CD4-positive, alpha-beta T cell (primary cell): ENCODE data around the gene DNLZ. TPM values are rescaled to one million over a fixed set of nuclear protein-coding genes. Genes with fewer than 3 reads are reported as not detected.

Source experiments
- ATAC-seq: fragments of 200-7000 bp; cut with Tn5 transposase; one replicate; pipeline ENCODE4 v1.10.0; 2022; ENCODE audit warnings: mild to moderate bottlenecking; ENCODE audit not compliant: poor library complexity
- CTCF ChIA-PET: fragments of 350-600 bp; sonication (Branson Sonifier 250); formaldehyde crosslinking; loops from one replicate; lab custom pipeline; 2021; ENCODE audit warnings: antibody characterized with exemption, inconsistent platforms; lab: Charles Lee
- POLR2A ChIA-PET: fragments of 350-600 bp; sonication (Branson Sonifier 250); formaldehyde crosslinking; loops from one replicate; lab custom pipeline; 2021; ENCODE audit warnings: antibody characterized with exemption, inconsistent platforms; lab: Charles Lee
- DNase-seq, 14 experiments: peaks; one replicate each; pipeline ENCODE4 v3.0.0-alpha.2; 2013 to 2020; ENCODE audit warnings: mixed read lengths in 2 of 14
- H3K27ac ChIP-seq, 2 donors: one replicate each; pipeline versions ENCODE4 v1.5.1 to v1.7.0; 2013; ENCODE audit warnings: low read length in 2 of 2, low read depth in 1 of 2, mild to moderate bottlenecking in 1 of 2
- H3K27me3 ChIP-seq, 2 experiments: 1 replicate in 1 of 2; 2 replicates in 1 of 2; pipeline versions ENCODE4 v1.6.1 to v1.7.0; 2013; ENCODE audit warnings: low read length in 2 of 2, control low read depth in 1 of 2, mild to moderate bottlenecking in 1 of 2, moderate library complexity in 1 of 2; ENCODE audit not compliant: insufficient read depth in 2 of 2, control insufficient read depth in 1 of 2
- H3K36me3 ChIP-seq: one replicate; pipeline ENCODE4 v1.6.1; 2013; ENCODE audit warnings: low read length, control low read depth; ENCODE audit not compliant: insufficient read depth
- H3K4me1 ChIP-seq: one replicate; pipeline ENCODE4 v1.6.1; 2013; ENCODE audit warnings: low read length, control low read depth; ENCODE audit not compliant: insufficient read depth
- H3K4me3 ChIP-seq: one replicate; pipeline ENCODE4 v1.5.1; 2013; ENCODE audit warnings: mild to moderate bottlenecking, low read length, moderate library complexity
- H3K9me3 ChIP-seq, 2 experiments: 1 replicate in 1 of 2; 2 replicates in 1 of 2; pipeline versions ENCODE4 v1.6.1 to v1.7.0; 2013; ENCODE audit warnings: low read length in 2 of 2, mild to moderate bottlenecking in 2 of 2, control low read depth in 1 of 2, moderate library complexity in 1 of 2; ENCODE audit not compliant: control insufficient read depth in 1 of 2, insufficient read depth in 1 of 2
- H3K27ac Mint-ChIP-seq: one replicate; pipeline ENCODE4 v1.8.0; 2020; ENCODE audit warnings: mixed read lengths
- H3K27me3 Mint-ChIP-seq: one replicate; pipeline ENCODE4 v1.8.0; 2021; ENCODE audit warnings: mixed read lengths
- H3K36me3 Mint-ChIP-seq: one replicate; pipeline ENCODE4 v1.8.0; 2021; ENCODE audit warnings: low read depth, mixed read lengths
- H3K4me1 Mint-ChIP-seq: one replicate; pipeline ENCODE4 v1.8.0; 2021; ENCODE audit warnings: low read depth, mixed read lengths
- H3K4me3 Mint-ChIP-seq: one replicate; pipeline ENCODE4 v1.8.0; 2020; ENCODE audit warnings: mild to moderate bottlenecking, mixed read lengths
- H3K9me3 Mint-ChIP-seq: one replicate; pipeline ENCODE4 v1.8.0; 2020; ENCODE audit warnings: mixed read lengths
- intact Hi-C, 2 experiments: fragments of 100-400 bp; cut with DNase I in 1 of 2; cut with micrococcal nuclease in 1 of 2; formaldehyde crosslinking; loops; one replicate each; pipeline versions ENCODE4 v1.15.1 to v1.9.0; 2023 to 2025; cut with DNase I, micrococcal nuclease
- total RNA-seq, 174 experiments: library from RNA in 2 of 174; stranded (reverse) in 2 of 174; gene quantifications; one replicate each; pipeline ENCODE4 v1.2.3 and lab custom pipeline; 2021 to 2026
- TF ChIP-seq, protein P1 (sequence below): fragments of 200-600 bp; IDR thresholded peaks from one replicate; pipeline ENCODE4 v1.8.0; 2022; ENCODE audit warnings: antibody characterized with exemption, mild to moderate bottlenecking

DNLZ gene
- total RNA-seq, 2 experiments from 2014 or later = 15.4 to 17.0 TPM

DNA sequence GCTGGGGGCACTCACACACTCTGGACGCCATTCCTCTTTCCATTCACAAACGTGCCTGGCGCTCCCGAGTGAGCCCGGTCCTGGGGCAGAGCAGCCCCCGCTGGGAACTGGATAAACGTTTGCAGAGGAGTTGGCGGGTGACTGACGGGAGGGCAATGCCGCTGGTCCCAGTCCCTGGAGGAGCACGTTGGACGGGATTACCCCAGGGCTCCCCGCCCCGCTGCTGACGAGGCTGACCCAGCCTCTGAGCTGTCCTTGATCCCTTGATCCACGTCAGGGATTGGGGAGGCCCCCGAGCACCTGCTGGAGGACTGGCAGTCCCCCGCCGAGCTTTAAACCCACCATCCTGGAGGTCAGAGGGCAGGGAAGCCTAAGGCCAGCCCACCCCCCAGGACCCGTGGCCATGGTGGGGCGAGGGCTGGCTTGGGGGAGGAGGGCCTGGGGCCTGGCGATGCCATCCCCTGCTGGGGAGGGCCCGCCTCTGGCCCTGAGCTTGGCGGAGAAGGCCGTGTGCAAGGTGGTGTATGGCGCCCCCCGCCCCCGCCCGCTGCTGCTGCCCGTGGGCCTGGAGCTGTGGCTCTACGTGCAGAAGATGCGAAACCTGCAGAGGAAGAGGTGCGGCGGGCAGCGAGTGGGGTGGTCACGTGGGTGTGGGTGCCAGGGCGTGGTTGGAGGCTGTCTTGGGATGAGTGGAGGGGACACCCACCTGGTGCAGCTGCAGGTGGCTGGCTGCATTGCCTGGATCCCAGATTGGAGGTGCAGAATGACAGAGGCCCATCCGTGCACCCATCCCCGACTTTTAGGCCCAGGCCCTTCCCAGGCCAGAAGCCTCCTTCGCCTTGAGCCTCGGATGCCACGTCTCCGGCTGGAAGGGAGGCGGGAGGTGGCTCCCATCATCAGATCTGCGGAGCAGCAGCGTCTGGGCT, 31.7 kb downstream of the DNLZ start:
- Histone ChIP-seq H3K4me1 (peaks cover 19% of the 10 kb centered on the region), H3K9me3 (peaks cover 0 to 4% of the 10 kb centered on the region in 2 experiments), H3K36me3 (no peaks in the 10 kb centered on the region), H3K27me3 (no peaks in the 10 kb centered on the region), H3K4me3 (no peak overlapping the region), H3K27ac (no peak overlapping the region)
- CTCF ChIA-PET = interaction anchor here (0.7 kb wide), 1 partner anchor 115 kb away, joined by 4 read pairs; no protein-coding TSS in a partner anchor
- ATAC-seq = no peak
- TF ChIP-seq, protein P1, sequence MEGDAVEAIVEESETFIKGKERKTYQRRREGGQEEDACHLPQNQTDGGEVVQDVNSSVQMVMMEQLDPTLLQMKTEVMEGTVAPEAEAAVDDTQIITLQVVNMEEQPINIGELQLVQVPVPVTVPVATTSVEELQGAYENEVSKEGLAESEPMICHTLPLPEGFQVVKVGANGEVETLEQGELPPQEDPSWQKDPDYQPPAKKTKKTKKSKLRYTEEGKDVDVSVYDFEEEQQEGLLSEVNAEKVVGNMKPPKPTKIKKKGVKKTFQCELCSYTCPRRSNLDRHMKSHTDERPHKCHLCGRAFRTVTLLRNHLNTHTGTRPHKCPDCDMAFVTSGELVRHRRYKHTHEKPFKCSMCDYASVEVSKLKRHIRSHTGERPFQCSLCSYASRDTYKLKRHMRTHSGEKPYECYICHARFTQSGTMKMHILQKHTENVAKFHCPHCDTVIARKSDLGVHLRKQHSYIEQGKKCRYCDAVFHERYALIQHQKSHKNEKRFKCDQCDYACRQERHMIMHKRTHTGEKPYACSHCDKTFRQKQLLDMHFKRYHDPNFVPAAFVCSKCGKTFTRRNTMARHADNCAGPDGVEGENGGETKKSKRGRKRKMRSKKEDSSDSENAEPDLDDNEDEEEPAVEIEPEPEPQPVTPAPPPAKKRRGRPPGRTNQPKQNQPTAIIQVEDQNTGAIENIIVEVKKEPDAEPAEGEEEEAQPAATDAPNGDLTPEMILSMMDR = no peak
- no peak overlapping the region for H3K4me3 Mint-ChIP-seq
- H3K36me3 Mint-ChIP-seq = no peaks in the 10 kb centered on the region
- peaks cover 5% of the 10 kb centered on the region for H3K4me1 Mint-ChIP-seq
- POLR2A ChIA-PET = no interaction called here
- H3K9me3 Mint-ChIP-seq = no peaks in the 10 kb centered on the region
- H3K27me3 Mint-ChIP-seq = no peaks in the 10 kb centered on the region
- DNase-seq = no peak
- no peak overlapping the region for H3K27ac Mint-ChIP-seq
- intact Hi-C loops = no loop called here

GRCh38 chr9:136331030-136331429, 32.5 kb downstream of the DNLZ start:
- H3K4me3 ChIP-seq = no peak overlapping the region
- DNase-seq (no peak), ATAC-seq (no peak)
- intact Hi-C loops = no loop called here
- H3K36me3 ChIP-seq = no peaks in the 10 kb centered on the region
- peaks cover 0 to 2% of the 10 kb centered on the region in 2 experiments for H3K27me3 ChIP-seq
- H3K9me3 ChIP-seq = peaks cover 0 to 4% of the 10 kb centered on the region in 2 experiments
- no peaks in the 10 kb centered on the region for H3K9me3 Mint-ChIP-seq
- no peak overlapping the region for H3K27ac Mint-ChIP-seq
- CTCF ChIA-PET = no interaction called here
- TF ChIP-seq, protein P1 = no peak
- H3K36me3 Mint-ChIP-seq = no peaks in the 10 kb centered on the region
- H3K27me3 Mint-ChIP-seq = no peaks in the 10 kb centered on the region
- POLR2A ChIA-PET = no interaction called here
- H3K27ac ChIP-seq = no peak overlapping the region
- H3K4me1 ChIP-seq = peaks cover 26% of the 10 kb centered on the region
- no peak overlapping the region for H3K4me3 Mint-ChIP-seq
- peaks cover 5% of the 10 kb centered on the region for H3K4me1 Mint-ChIP-seq

DNA sequence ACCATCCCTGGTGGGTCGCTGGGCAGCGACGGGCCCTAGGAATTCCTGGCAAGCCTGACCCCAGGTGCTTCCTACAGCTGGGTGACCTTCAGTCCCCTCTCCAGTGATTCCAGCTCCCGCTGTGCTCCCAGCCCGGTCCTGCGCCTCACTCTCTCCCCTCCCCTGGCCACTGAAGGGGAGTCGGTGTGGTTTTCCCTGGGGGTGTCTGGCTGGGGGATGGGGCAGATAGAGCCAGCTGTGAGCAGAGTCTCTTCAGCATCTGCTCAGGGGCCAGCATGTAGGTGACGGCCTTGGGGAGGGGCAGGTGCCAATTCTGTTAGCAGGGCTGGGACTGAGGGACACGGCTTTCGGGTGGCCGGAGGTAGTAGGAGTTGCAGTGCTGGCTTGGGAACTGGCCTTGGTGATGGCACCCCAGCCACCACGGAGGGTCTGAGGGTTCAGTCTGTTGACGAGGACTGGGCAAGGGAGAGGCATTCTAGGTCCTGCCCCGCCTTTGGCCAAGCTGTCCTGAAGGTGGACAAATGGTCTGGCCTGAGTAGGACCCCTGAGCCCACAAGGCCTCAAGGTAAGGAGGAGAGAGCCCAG, 33.0 kb downstream of the DNLZ start:
- Mint-ChIP-seq H3K9me3 (no peaks in the 10 kb centered on the region), H3K36me3 (no peaks in the 10 kb centered on the region), H3K4me3 (no peak overlapping the region), H3K27me3 (no peaks in the 10 kb centered on the region), H3K27ac (no peak overlapping the region), H3K4me1 (peaks cover 5% of the 10 kb centered on the region)
- H3K4me3 ChIP-seq = no peak overlapping the region
- no peak for ATAC-seq
- ChIA-PET POLR2A (no interaction called here), CTCF (no interaction called here)
- H3K27me3 ChIP-seq = peaks cover 0 to 2% of the 10 kb centered on the region in 2 experiments
- H3K9me3 ChIP-seq = peaks cover 0 to 4% of the 10 kb centered on the region in 2 experiments
- intact Hi-C loops = no loop called here
- DNase-seq = no peak
- H3K27ac ChIP-seq = no peak overlapping the region
- H3K36me3 ChIP-seq = no peaks in the 10 kb centered on the region
- TF ChIP-seq, protein P1 = no peak
- peaks cover 26% of the 10 kb centered on the region for H3K4me1 ChIP-seq
